ENCODE results near the gene RGS4. TPM values are rescaled to one million over a fixed set of nuclear protein-coding genes. Genes with fewer than 3 reads are reported as not detected.

RGS4 gene
- total and polyA plus RNA-seq, 2 of the 13 experiments (the other 11 are each of a cell fraction or from before 2014, with no cell fraction given): not detected

GRCh38 chr1:163074004-163074403 is 4.8 kb downstream of the RGS4 start:
- Histone ChIP-seq H3K79me2 (ENCODE audit: insufficient read depth, low read length) (no peaks in the 10 kb centered on the region), H3K4me2 (ENCODE audit: low read depth, low read length) (no peak overlapping the region), H3K27ac (ENCODE audit: extremely low read length, insufficient read depth, low read length) (no peak overlapping the region), H3K27me3 (ENCODE audit: control insufficient read depth in 1 of 2, insufficient read depth in 2 of 2, low read length in 2 of 2) (0 out of 5 replicates have a peak, but pooled peaks cover 0 to 2% of the 10 kb centered on the region in 2 experiments), H3K4me1 (ENCODE audit: insufficient read depth, low read length) (no peaks in the 10 kb centered on the region), H3K9ac (ENCODE audit: insufficient read depth, low read depth, low read length) (no peak overlapping the region), H2AFZ (ENCODE audit: low read length) (no peak overlapping the region), H3K4me3 (replicated peaks in 1 of 3; ENCODE audit: insufficient read depth in 1 of 3, low read depth in 2 of 3, low read length in 3 of 3) (no peak overlapping the region), H3K36me3 (replicated peaks in 1 of 2; ENCODE audit: control insufficient read depth in 1 of 2, insufficient read depth in 2 of 2, low read length in 2 of 2) (no peaks in the 10 kb centered on the region), H3K9me3 (ENCODE audit: low read length) (no peaks in the 10 kb centered on the region), H4K20me1 (ENCODE audit: insufficient read depth, low read length) (no peaks in the 10 kb centered on the region)
- TF ChIP-seq ZNF205 (CRISPR knock-in tag; IDR thresholded peaks at IDR 0.05): no peak
- no peak for TF ChIP-seq ZNF260 (CRISPR knock-in tag; IDR thresholded peaks at IDR 0.05; ENCODE audit: borderline replicate concordance, low read depth)
- no peak for TF ChIP-seq CEBPG (CRISPR knock-in tag; IDR thresholded peaks at IDR 0.05)
- TF ChIP-seq STAT6 (CRISPR knock-in tag; IDR thresholded peaks at IDR 0.05; ENCODE audit: borderline replicate concordance): no peak
- TF ChIP-seq CHCHD3 (CRISPR knock-in tag; IDR thresholded peaks at IDR 0.05): no peak
- TF ChIP-seq ZBTB21 (CRISPR knock-in tag; IDR thresholded peaks at IDR 0.05): no peak
- TF ChIP-seq SP5 (CRISPR knock-in tag; IDR thresholded peaks at IDR 0.05; ENCODE audit: borderline replicate concordance, low read depth): no peak
- TF ChIP-seq MED1 (CRISPR knock-in tag; IDR thresholded peaks at IDR 0.05): no peak
- TF ChIP-seq SRSF4 (IDR thresholded peaks at IDR 0.05; ENCODE audit: low read depth, low read length, poor library complexity, severe bottlenecking): no peak
- TF ChIP-seq CSRNP2 (CRISPR knock-in tag; conservative IDR thresholded peaks at IDR 0.05; ENCODE audit: low read depth): no peak
- TF ChIP-seq XBP1 (CRISPR knock-in tag; IDR thresholded peaks at IDR 0.05): no peak
- no peak for TF ChIP-seq ZKSCAN1 (IDR thresholded peaks at IDR 0.05; ENCODE audit: low read length)
- no peak for TF ChIP-seq ATRX (CRISPR knock-in tag; IDR thresholded peaks at IDR 0.05; ENCODE audit: borderline replicate concordance)
- no peak for TF ChIP-seq KMT2A (CRISPR knock-in tag; IDR thresholded peaks at IDR 0.05)
- no peak for TF ChIP-seq ZHX1 (CRISPR knock-in tag; IDR thresholded peaks at IDR 0.05; ENCODE audit: low read depth)
- TF ChIP-seq ZNF274 (CRISPR knock-in tag; IDR thresholded peaks at IDR 0.05): no peak
- TF ChIP-seq MAFF (IDR thresholded peaks at IDR 0.05; ENCODE audit: low read depth, low read length): no peak
- no peak for TF ChIP-seq ZFYVE20 (CRISPR knock-in tag; IDR thresholded peaks at IDR 0.05; ENCODE audit: borderline replicate concordance, low read depth)
- BruUV-seq (replicated peaks): no TSS peak
- 0% methylated on average over 1 of the region's 1 CpG for WGBS (ENCODE audit: low lambda C conversion rate)
- in situ Hi-C loops (cut with HindIII; ENCODE audit: extremely low pct_ligation_motif_present, low pct_unique_long_range_greater_than_20kb): loop anchor here (5.0 to 10.0 kb wide), 2 partner anchors 189 to 243 kb away; no protein-coding TSS in a partner anchor
- POLR2A ChIA-PET: no interaction called here
- FAIRE-seq: no peak
- ATAC-seq: no peak
- intact Hi-C loops (cut with micrococcal nuclease; ENCODE audit: unreplicated experiment): no loop called here
- no peak for DNase-seq (ENCODE audit: low spot score)
- CTCF ChIA-PET (ENCODE audit: low intra/inter-chr PET ratio, low total read pairs): no interaction called here

Data from HepG2 (cell line).